Measurements from ENCODE around the gene APLNR. TPM values are rescaled to one million over a fixed set of nuclear protein-coding genes. Genes with fewer than 3 reads are reported as not detected.

APLNR gene
- polyA plus RNA-seq, 1 donor from 2014 or later = not detected

GRCh38 chr11:57214494-57214893, 22.6 kb downstream of the APLNR start:
- Mint-ChIP-seq H3K36me3 (peaks cover 2% of the 10 kb centered on the region), H3K4me1 (no peaks in the 10 kb centered on the region), H3K4me3 (no peak overlapping the region), H3K27ac (no peak overlapping the region), H3K27me3 (peaks cover 4% of the 10 kb centered on the region), H3K9me3 (no peaks in the 10 kb centered on the region)

- no peaks in the 10 kb centered on the region for H3K4me1 Mint-ChIP-seq
- peaks cover 6% of the 10 kb centered on the region for H3K27me3 Mint-ChIP-seq
- H3K27ac Mint-ChIP-seq = no peak overlapping the region
- H3K9me3 Mint-ChIP-seq = no peaks in the 10 kb centered on the region
- H3K36me3 Mint-ChIP-seq = peaks cover 2% of the 10 kb centered on the region
- no peak overlapping the region for H3K4me3 Mint-ChIP-seq
Observed at GRCh38 chr11:57214098-57214417, 23.0 kb downstream of the APLNR start.

- Mint-ChIP-seq H3K27me3 (peaks cover 6% of the 10 kb centered on the region), H3K9me3 (no peaks in the 10 kb centered on the region), H3K27ac (no peak overlapping the region), H3K36me3 (peaks cover 2% of the 10 kb centered on the region), H3K4me1 (no peaks in the 10 kb centered on the region), H3K4me3 (no peak overlapping the region)
Observed at GRCh38 chr11:57213342-57214097, 23.5 kb downstream of the APLNR start.

GRCh38 chr11:57210781-57211180, 26.3 kb downstream of the APLNR start:
- no peak overlapping the region for H3K27ac Mint-ChIP-seq
- no peak overlapping the region for H3K4me3 Mint-ChIP-seq
- peaks cover 11% of the 10 kb centered on the region for H3K27me3 Mint-ChIP-seq
- H3K9me3 Mint-ChIP-seq = peaks cover 0 to 7% (median 0%) of the 10 kb centered on the region in 3 donors
- no peaks in the 10 kb centered on the region for H3K36me3 Mint-ChIP-seq
- H3K4me1 Mint-ChIP-seq = no peaks in the 10 kb centered on the region

GRCh38 chr11:57207168-57207567, 29.9 kb downstream of the APLNR start:
- H3K4me3 Mint-ChIP-seq = no peak overlapping the region
- H3K36me3 Mint-ChIP-seq = no peaks in the 10 kb centered on the region
- H3K27me3 Mint-ChIP-seq = peaks cover 11% of the 10 kb centered on the region

GRCh38 chr11:57205041-57205641, 31.9 kb downstream of the APLNR start:
- Mint-ChIP-seq H3K27me3 (peaks cover 9% of the 10 kb centered on the region), H3K36me3 (no peaks in the 10 kb centered on the region), H3K4me3 (no peak overlapping the region), H3K27ac (no peak overlapping the region), H3K9me3 (peaks cover 0 to 7% (median 0%) of the 10 kb centered on the region in 3 donors), H3K4me1 (no peaks in the 10 kb centered on the region)

More at GRCh38 chr11:57207168-57207567, 29.9 kb downstream of the APLNR start:
- Mint-ChIP-seq H3K4me1 (no peaks in the 10 kb centered on the region), H3K27ac (no peak overlapping the region), H3K9me3 (peaks cover 0 to 7% (median 0%) of the 10 kb centered on the region in 3 donors)

GRCh38 chr11:57203882-57204480, 33.1 kb downstream of the APLNR start:
- Mint-ChIP-seq H3K36me3 (no peaks in the 10 kb centered on the region), H3K27me3 (peaks cover 8% of the 10 kb centered on the region), H3K9me3 (peaks cover 0 to 7% (median 0%) of the 10 kb centered on the region in 3 donors), H3K4me1 (peaks cover 0 to 1% (median 0%) of the 10 kb centered on the region in 3 donors), H3K27ac (no peak overlapping the region), H3K4me3 (no peak overlapping the region)

- Mint-ChIP-seq H3K27ac (no peak overlapping the region), H3K27me3 (peaks cover 8% of the 10 kb centered on the region), H3K4me3 (no peak overlapping the region), H3K36me3 (no peaks in the 10 kb centered on the region), H3K4me1 (peaks cover 0 to 1% (median 0%) of the 10 kb centered on the region in 3 donors), H3K9me3 (peaks cover 0 to 7% (median 0%) of the 10 kb centered on the region in 3 donors)
Observed at GRCh38 chr11:57203359-57203758, 33.7 kb downstream of the APLNR start.

- Mint-ChIP-seq H3K9me3 (peaks cover 0 to 5% (median 0%) of the 10 kb centered on the region in 3 donors), H3K36me3 (no peaks in the 10 kb centered on the region), H3K4me1 (peaks cover 0 to 1% (median 0%) of the 10 kb centered on the region in 3 donors), H3K27me3 (peaks cover 8% of the 10 kb centered on the region), H3K4me3 (no peak overlapping the region), H3K27ac (no peak overlapping the region)
Observed at GRCh38 chr11:57202281-57202680, 34.8 kb downstream of the APLNR start.

GRCh38 chr11:57200917-57201316, 36.1 kb downstream of the APLNR start:
- Mint-ChIP-seq H3K36me3 (no peaks in the 10 kb centered on the region), H3K4me1 (peaks cover 0 to 1% (median 0%) of the 10 kb centered on the region in 3 donors), H3K27me3 (peaks cover under 1% of the 10 kb centered on the region), H3K4me3 (no peak overlapping the region), H3K27ac (no peak overlapping the region), H3K9me3 (no peaks in the 10 kb centered on the region)

GRCh38 chr11:57199330-57199729, 37.7 kb downstream of the APLNR start:
- H3K4me3 Mint-ChIP-seq = no peak overlapping the region
- no peak overlapping the region for H3K27ac Mint-ChIP-seq
- H3K27me3 Mint-ChIP-seq = peaks cover 2% of the 10 kb centered on the region
- peaks cover 0 to 3% (median 3%) of the 10 kb centered on the region in 3 donors for H3K9me3 Mint-ChIP-seq
- peaks cover 0 to 1% (median 0%) of the 10 kb centered on the region in 3 donors for H3K4me1 Mint-ChIP-seq
- H3K36me3 Mint-ChIP-seq = no peaks in the 10 kb centered on the region

- H3K36me3 Mint-ChIP-seq = no peaks in the 10 kb centered on the region
- H3K27me3 Mint-ChIP-seq = peaks cover 2% of the 10 kb centered on the region
- H3K4me1 Mint-ChIP-seq = peaks cover 0 to 1% (median 0%) of the 10 kb centered on the region in 3 donors
- H3K9me3 Mint-ChIP-seq = peaks cover 3 to 5% (median 4%) of the 10 kb centered on the region in 3 donors
- H3K4me3 Mint-ChIP-seq = no peak overlapping the region
- H3K27ac Mint-ChIP-seq = no peak overlapping the region
Observed at GRCh38 chr11:57197762-57198161, 39.3 kb downstream of the APLNR start.

GRCh38 chr11:57196596-57196995, 40.5 kb downstream of the APLNR start:
- H3K36me3 Mint-ChIP-seq = no peaks in the 10 kb centered on the region
- H3K4me1 Mint-ChIP-seq = peaks cover 0 to 1% (median 0%) of the 10 kb centered on the region in 3 donors
- H3K27ac Mint-ChIP-seq = no peak overlapping the region
- peaks cover 3 to 5% (median 4%) of the 10 kb centered on the region in 3 donors for H3K9me3 Mint-ChIP-seq
- peaks cover 2% of the 10 kb centered on the region for H3K27me3 Mint-ChIP-seq
- no peak overlapping the region for H3K4me3 Mint-ChIP-seq

GRCh38 chr11:57192316-57192715, 44.7 kb downstream of the APLNR start:
- Mint-ChIP-seq H3K27ac (no peak overlapping the region), H3K27me3 (peaks cover 6% of the 10 kb centered on the region), H3K36me3 (peaks cover 2% of the 10 kb centered on the region), H3K4me1 (no peaks in the 10 kb centered on the region), H3K4me3 (no peak overlapping the region), H3K9me3 (peaks cover 3 to 5% (median 4%) of the 10 kb centered on the region in 3 donors)

Data from IgD-negative memory B cell (primary cell).